GM23338 (cell line): Measurements from ENCODE around the gene LRRIQ4. TPM values are rescaled to one million over a fixed set of nuclear protein-coding genes. Genes with fewer than 3 reads are reported as not detected.

Source experiments
- ATAC-seq: fragments of 200-7000 bp; cut with Tn5 transposase; 3 replicates; pipeline ENCODE4 v1.9.1; 2020
- DNase-seq: peaks from one replicate; pipeline ENCODE4 v3.0.0-alpha.2; 2015; ENCODE audit warnings: low spot score
- H2AFZ ChIP-seq: fragments of 200-600 bp; sonication (generic); 2 replicates; pipeline ENCODE4 v1.8.0; 2016; ENCODE audit warnings: antibody characterized with exemption, mild to moderate bottlenecking, moderate library complexity
- H3F3A ChIP-seq: fragments of 200-600 bp; sonication (generic); replicated peaks from 2 replicates; pipeline ENCODE4 v1.8.0; 2017; ENCODE audit warnings: antibody characterized with exemption, mixed run types, low read depth
- H3K27ac ChIP-seq: fragments of 200-600 bp; sonication (generic); 2 replicates; pipeline ENCODE4 v1.6.1; 2016; ENCODE audit warnings: low read depth
- H3K27me3 ChIP-seq: fragments of 200-600 bp; sonication (generic); 2 replicates; pipeline ENCODE4 v1.8.0; 2016; ENCODE audit warnings: mild to moderate bottlenecking, mixed run types, moderate library complexity; ENCODE audit not compliant: insufficient read depth
- H3K36me3 ChIP-seq: fragments of 200-600 bp; sonication (generic); 2 replicates; pipeline ENCODE4 v1.8.0; 2016; ENCODE audit warnings: mild to moderate bottlenecking; ENCODE audit not compliant: insufficient read depth
- H3K4me1 ChIP-seq: fragments of 200-600 bp; sonication (generic); 2 replicates; pipeline ENCODE4 v1.8.0; 2016; ENCODE audit warnings: mild to moderate bottlenecking, moderate library complexity; ENCODE audit not compliant: insufficient read depth
- H3K4me2 ChIP-seq: fragments of 200-600 bp; sonication (generic); 2 replicates; pipeline ENCODE4 v1.7.1; 2017; ENCODE audit warnings: mixed run types
- H3K4me3 ChIP-seq: fragments of 200-600 bp; sonication (generic); 2 replicates; pipeline ENCODE4 v1.6.1; 2016; ENCODE audit warnings: mixed run types
- H3K79me2 ChIP-seq: fragments of 200-600 bp; sonication (generic); replicated peaks from 2 replicates; pipeline ENCODE4 v1.8.0; 2017; ENCODE audit warnings: mild to moderate bottlenecking; ENCODE audit not compliant: insufficient read depth
- H3K9me2 ChIP-seq: fragments of 200-600 bp; sonication (generic); 2 replicates; pipeline ENCODE4 v1.8.0; 2017; ENCODE audit not compliant: insufficient read depth
- H4K20me1 ChIP-seq: fragments of 200-600 bp; sonication (generic); replicated peaks from 2 replicates; pipeline ENCODE4 v1.8.0; 2017; ENCODE audit warnings: mild to moderate bottlenecking; ENCODE audit not compliant: insufficient read depth
- H3K27ac Mint-ChIP-seq: 2 replicates; pipeline ENCODE4 v1.8.0; 2020; ENCODE audit warnings: inconsistent platforms, mild to moderate bottlenecking, moderate library complexity, mixed read lengths
- H3K27me3 Mint-ChIP-seq: 3 replicates; pipeline ENCODE4 v1.8.0; 2022; ENCODE audit warnings: low read depth, mild to moderate bottlenecking, moderate library complexity, mixed read lengths, inconsistent platforms; ENCODE audit not compliant: insufficient read depth, poor library complexity
- H3K36me3 Mint-ChIP-seq: 3 replicates; pipeline ENCODE4 v1.8.0; 2021; ENCODE audit warnings: low read depth, mild to moderate bottlenecking, inconsistent platforms, moderate library complexity, mixed read lengths
- H3K4me1 Mint-ChIP-seq: 3 replicates; pipeline ENCODE4 v1.8.0; 2020; ENCODE audit warnings: mild to moderate bottlenecking, inconsistent platforms, mixed read lengths
- H3K4me3 Mint-ChIP-seq: 3 replicates; pipeline ENCODE4 v1.8.0; 2021; ENCODE audit warnings: moderate library complexity, mild to moderate bottlenecking, inconsistent platforms, mixed read lengths
- H3K9me3 Mint-ChIP-seq: 3 replicates; pipeline ENCODE4 v1.8.0; 2020; ENCODE audit warnings: moderate library complexity, mild to moderate bottlenecking, inconsistent platforms, mixed read lengths
- CREB1 ChIP-seq: fragments of 250-450 bp; sonication (Bioruptor Pico); IDR thresholded peaks from 2 replicates; pipeline ENCODE4 v1.5.0; 2020; ENCODE audit warnings: low read depth, mild to moderate bottlenecking, moderate library complexity
- CTCF ChIP-seq, 2 experiments: fragments of 200-600 bp in 1 of 2; sonication (generic) in 1 of 2; conservative IDR thresholded peaks; 2 replicates each; pipeline versions ENCODE4 v1.5.1 to v1.6.1; 2016 to 2017; ENCODE audit warnings: antibody characterized with exemption in 2 of 2, low read depth in 2 of 2, mild to moderate bottlenecking in 2 of 2, moderate library complexity in 1 of 2
- EZH2phosphoT487 ChIP-seq: fragments of 200-600 bp; sonication (generic); IDR thresholded peaks from one replicate; pipeline ENCODE4 v1.8.1; 2018; ENCODE audit warnings: antibody characterized with exemption; ENCODE audit not compliant: unreplicated experiment
- JUNB ChIP-seq: IDR thresholded peaks from one replicate; pipeline ENCODE4 v1.6.1; 2016; ENCODE audit warnings: antibody characterized with exemption; ENCODE audit not compliant: unreplicated experiment
- NANOG ChIP-seq: IDR thresholded peaks from 2 replicates; pipeline ENCODE4 v1.6.1; 2016; ENCODE audit warnings: antibody characterized with exemption, borderline replicate concordance
- POLR2AphosphoS5 ChIP-seq: IDR thresholded peaks from 2 replicates; pipeline ENCODE4 v1.6.1; 2016; ENCODE audit warnings: antibody characterized with exemption, low read depth
- REST ChIP-seq: IDR thresholded peaks from one replicate; pipeline ENCODE4 v1.6.1; 2018; ENCODE audit warnings: antibody characterized with exemption; ENCODE audit not compliant: unreplicated experiment
- STAT1 ChIP-seq: IDR thresholded peaks from one replicate; pipeline ENCODE4 v1.6.1; 2016; ENCODE audit warnings: antibody characterized with exemption; ENCODE audit not compliant: unreplicated experiment
- ZNF114 ChIP-seq: fragments of 250-450 bp; sonication (Bioruptor Pico); IDR thresholded peaks from 2 replicates; pipeline ENCODE4 v1.5.0; 2020; ENCODE audit warnings: mild to moderate bottlenecking, moderate library complexity
- ZNF331 ChIP-seq: fragments of 250-450 bp; sonication (Bioruptor Pico); IDR thresholded peaks from 2 replicates; pipeline ENCODE4 v1.5.0; 2020; ENCODE audit warnings: low read depth, mild to moderate bottlenecking, moderate library complexity
- polyA plus RNA-seq: library from polyadenylated mRNA; unstranded; fragments of >200 nt; fragmentation: Nextera tagmentation; extraction: Ambion mirVana; gene quantifications from 2 replicates; pipeline ENCODE4 v1.2.1, GENCODE V29; 2016
- total RNA-seq: library from RNA; depleted of rRNA; stranded (reverse); fragments of >200 nt; shearing (Covaris generic); gene quantifications from 2 replicates; pipeline ENCODE4 v1.2.3, GENCODE V29; 2014
- TF ChIP-seq, protein P1 (sequence below): fragments of 250-450 bp; sonication (Bioruptor Pico); IDR thresholded peaks from 2 replicates; pipeline ENCODE4 v1.5.0; 2020; ENCODE audit warnings: mild to moderate bottlenecking, moderate library complexity

The LRRIQ4 gene
- total and polyA plus RNA-seq, 2 experiments from 2014 or later, result 0.29 TPM; not detected in 1

- no peak overlapping the region for H3K4me3 ChIP-seq
- H3F3A ChIP-seq, result no peaks in the 10 kb centered on the region
- no peak overlapping the region for H2AFZ ChIP-seq
- H3K27ac ChIP-seq, result no peak overlapping the region
- no peaks in the 10 kb centered on the region for H3K9me3 Mint-ChIP-seq
- H3K4me2 ChIP-seq, result no peak overlapping the region
- ATAC-seq (no peak), DNase-seq (no peak)
- H4K20me1 ChIP-seq, result no peaks in the 10 kb centered on the region; the same call in 1 of the 2 replicates
- no peaks in the 10 kb centered on the region for H3K27me3 ChIP-seq
- H3K36me3 ChIP-seq, result peaks cover 52% of the 10 kb centered on the region
- H3K36me3 Mint-ChIP-seq, result peaks cover 71% of the 10 kb centered on the region
- no peak overlapping the region for H3K4me3 Mint-ChIP-seq
- H3K9me2 ChIP-seq, result no peaks in the 10 kb centered on the region
- H3K4me1 Mint-ChIP-seq, result peaks cover 7% of the 10 kb centered on the region
- peaks cover 30% of the 10 kb centered on the region for H3K79me2 ChIP-seq
- TF ChIP-seq REST, result no peak
- H3K27ac Mint-ChIP-seq, result no peak overlapping the region
- peaks cover 2% of the 10 kb centered on the region; the same call in 1 of the 2 replicates for H3K4me1 ChIP-seq
- H3K27me3 Mint-ChIP-seq, result no peaks in the 10 kb centered on the region
Measured at GRCh38 chr3:169781209-169781855, 31.3 kb upstream of the LRRIQ4 start.

GRCh38 chr3:169787120-169787519 is 25.6 kb upstream of the LRRIQ4 start:
- Mint-ChIP-seq H3K27me3 (no peaks in the 10 kb centered on the region), H3K27ac (no peak overlapping the region), H3K4me3 (no peak overlapping the region), H3K9me3 (no peaks in the 10 kb centered on the region), H3K36me3 (peaks cover 36% of the 10 kb centered on the region), H3K4me1 (no peaks in the 10 kb centered on the region)
- H3K4me2 ChIP-seq, result no peak overlapping the region
- H3K9me2 ChIP-seq, result no peaks in the 10 kb centered on the region
- no peaks in the 10 kb centered on the region for H3K79me2 ChIP-seq
- H4K20me1 ChIP-seq, result no peaks in the 10 kb centered on the region; the same call in 1 of the 2 replicates
- no peak overlapping the region for H3K27ac ChIP-seq
- no peak overlapping the region for H2AFZ ChIP-seq
- H3F3A ChIP-seq, result no peaks in the 10 kb centered on the region
- H3K27me3 ChIP-seq, result no peaks in the 10 kb centered on the region
- H3K4me1 ChIP-seq, result no peaks in the 10 kb centered on the region
- peaks cover 42% of the 10 kb centered on the region for H3K36me3 ChIP-seq
- H3K4me3 ChIP-seq, result no peak overlapping the region
- no peak for ATAC-seq
- DNase-seq, result no peak
- no peak for TF ChIP-seq POLR2AphosphoS5
- no peak for TF ChIP-seq CTCF (conservative IDR thresholded peaks at IDR 0.05; ENCODE audit: low read depth in 2 of 2)
- no peak for TF ChIP-seq STAT1
- no peak for TF ChIP-seq JUNB
- TF ChIP-seq CREB1 (CRISPR knock-in tag), result no peak
- TF ChIP-seq ZNF114 (CRISPR knock-in tag), result no peak
- no peak for TF ChIP-seq EZH2phosphoT487
- TF ChIP-seq, protein P1, sequence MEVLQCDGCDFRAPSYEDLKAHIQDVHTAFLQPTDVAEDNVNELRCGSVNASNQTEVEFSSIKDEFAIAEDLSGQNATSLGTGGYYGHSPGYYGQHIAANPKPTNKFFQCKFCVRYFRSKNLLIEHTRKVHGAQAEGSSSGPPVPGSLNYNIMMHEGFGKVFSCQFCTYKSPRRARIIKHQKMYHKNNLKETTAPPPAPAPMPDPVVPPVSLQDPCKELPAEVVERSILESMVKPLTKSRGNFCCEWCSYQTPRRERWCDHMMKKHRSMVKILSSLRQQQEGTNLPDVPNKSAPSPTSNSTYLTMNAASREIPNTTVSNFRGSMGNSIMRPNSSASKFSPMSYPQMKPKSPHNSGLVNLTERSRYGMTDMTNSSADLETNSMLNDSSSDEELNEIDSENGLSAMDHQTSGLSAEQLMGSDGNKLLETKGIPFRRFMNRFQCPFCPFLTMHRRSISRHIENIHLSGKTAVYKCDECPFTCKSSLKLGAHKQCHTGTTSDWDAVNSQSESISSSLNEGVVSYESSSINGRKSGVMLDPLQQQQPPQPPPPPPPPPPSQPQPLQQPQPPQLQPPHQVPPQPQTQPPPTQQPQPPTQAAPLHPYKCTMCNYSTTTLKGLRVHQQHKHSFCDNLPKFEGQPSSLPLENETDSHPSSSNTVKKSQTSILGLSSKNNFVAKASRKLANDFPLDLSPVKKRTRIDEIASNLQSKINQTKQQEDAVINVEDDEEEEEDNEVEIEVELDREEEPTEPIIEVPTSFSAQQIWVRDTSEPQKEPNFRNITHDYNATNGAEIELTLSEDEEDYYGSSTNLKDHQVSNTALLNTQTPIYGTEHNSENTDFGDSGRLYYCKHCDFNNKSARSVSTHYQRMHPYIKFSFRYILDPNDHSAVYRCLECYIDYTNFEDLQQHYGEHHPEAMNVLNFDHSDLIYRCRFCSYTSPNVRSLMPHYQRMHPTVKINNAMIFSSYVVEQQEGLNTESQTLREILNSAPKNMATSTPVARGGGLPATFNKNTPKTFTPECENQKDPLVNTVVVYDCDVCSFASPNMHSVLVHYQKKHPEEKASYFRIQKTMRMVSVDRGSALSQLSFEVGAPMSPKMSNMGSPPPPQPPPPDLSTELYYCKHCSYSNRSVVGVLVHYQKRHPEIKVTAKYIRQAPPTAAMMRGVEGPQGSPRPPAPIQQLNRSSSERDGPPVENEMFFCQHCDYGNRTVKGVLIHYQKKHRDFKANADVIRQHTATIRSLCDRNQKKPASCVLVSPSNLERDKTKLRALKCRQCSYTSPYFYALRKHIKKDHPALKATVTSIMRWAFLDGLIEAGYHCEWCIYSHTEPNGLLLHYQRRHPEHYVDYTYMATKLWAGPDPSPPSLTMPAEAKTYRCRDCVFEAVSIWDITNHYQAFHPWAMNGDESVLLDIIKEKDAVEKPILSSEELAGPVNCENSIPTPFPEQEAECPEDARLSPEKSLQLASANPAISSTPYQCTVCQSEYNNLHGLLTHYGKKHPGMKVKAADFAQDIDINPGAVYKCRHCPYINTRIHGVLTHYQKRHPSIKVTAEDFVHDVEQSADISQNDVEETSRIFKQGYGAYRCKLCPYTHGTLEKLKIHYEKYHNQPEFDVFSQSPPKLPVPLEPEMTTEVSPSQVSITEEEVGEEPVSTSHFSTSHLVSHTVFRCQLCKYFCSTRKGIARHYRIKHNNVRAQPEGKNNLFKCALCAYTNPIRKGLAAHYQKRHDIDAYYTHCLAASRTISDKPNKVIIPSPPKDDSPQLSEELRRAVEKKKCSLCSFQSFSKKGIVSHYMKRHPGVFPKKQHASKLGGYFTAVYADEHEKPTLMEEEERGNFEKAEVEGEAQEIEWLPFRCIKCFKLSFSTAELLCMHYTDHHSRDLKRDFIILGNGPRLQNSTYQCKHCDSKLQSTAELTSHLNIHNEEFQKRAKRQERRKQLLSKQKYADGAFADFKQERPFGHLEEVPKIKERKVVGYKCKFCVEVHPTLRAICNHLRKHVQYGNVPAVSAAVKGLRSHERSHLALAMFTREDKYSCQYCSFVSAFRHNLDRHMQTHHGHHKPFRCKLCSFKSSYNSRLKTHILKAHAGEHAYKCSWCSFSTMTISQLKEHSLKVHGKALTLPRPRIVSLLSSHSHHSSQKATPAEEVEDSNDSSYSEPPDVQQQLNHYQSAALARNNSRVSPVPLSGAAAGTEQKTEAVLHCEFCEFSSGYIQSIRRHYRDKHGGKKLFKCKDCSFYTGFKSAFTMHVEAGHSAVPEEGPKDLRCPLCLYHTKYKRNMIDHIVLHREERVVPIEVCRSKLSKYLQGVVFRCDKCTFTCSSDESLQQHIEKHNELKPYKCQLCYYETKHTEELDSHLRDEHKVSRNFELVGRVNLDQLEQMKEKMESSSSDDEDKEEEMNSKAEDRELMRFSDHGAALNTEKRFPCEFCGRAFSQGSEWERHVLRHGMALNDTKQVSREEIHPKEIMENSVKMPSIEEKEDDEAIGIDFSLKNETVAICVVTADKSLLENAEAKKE, result no peak
- no peak for TF ChIP-seq NANOG
- no peak for TF ChIP-seq ZNF331 (CRISPR knock-in tag)
